Transverse colon (tissue), 4 donors: Measurements from ENCODE around the gene ACVR1. TPM values are rescaled to one million over a fixed set of nuclear protein-coding genes. Genes with fewer than 3 reads are reported as not detected.

Experiments
- DNase-seq: peaks from one replicate; pipeline ENCODE4 v3.0.0-alpha.2; 2019
- H3K27ac ChIP-seq, 4 donors: fragments of 200-600 bp; sonication (generic); 2 replicates each; pipeline ENCODE4 v1.5.1; 2016 to 2018; ENCODE audit warnings: inconsistent platforms in 4 of 4
- H3K27me3 ChIP-seq: fragments of 200-600 bp; sonication (generic); 2 replicates; pipeline ENCODE4 v1.5.1; 2017; ENCODE audit warnings: inconsistent platforms
- H3K36me3 ChIP-seq, 4 donors: fragments of 200-600 bp; sonication (generic); 2 replicates each; pipeline ENCODE4 v1.5.1; 2017 to 2019; ENCODE audit warnings: inconsistent platforms in 4 of 4
- H3K4me1 ChIP-seq, 4 donors: fragments of 200-600 bp; sonication (generic); 2 replicates each; pipeline ENCODE4 v1.5.1; 2017 to 2020; ENCODE audit warnings: inconsistent platforms in 4 of 4
- H3K4me3 ChIP-seq, 4 donors: fragments of 200-600 bp; sonication (generic); 1 replicate in 1 of 4; 2 replicates in 3 of 4; pipeline versions ENCODE4 v1.5.1 to v1.6.1; 2017 to 2019; ENCODE audit warnings: inconsistent platforms in 4 of 4
- H3K9me3 ChIP-seq, 2 donors: fragments of 200-600 bp; sonication (generic); 2 replicates each; pipeline ENCODE4 v1.5.1; 2017 to 2019; ENCODE audit warnings: inconsistent platforms in 2 of 2
- EP300 ChIP-seq: sonication (generic); formaldehyde crosslinking; IDR thresholded peaks from one replicate; pipeline ENCODE4 v1.6.1; 2017; ENCODE audit warnings: antibody characterized with exemption, low read depth
- POLR2A ChIP-seq: fragments of 450-650 bp; IDR thresholded peaks from one replicate; pipeline ENCODE4 v1.6.1; 2016; ENCODE audit warnings: antibody characterized with exemption, mild to moderate bottlenecking, moderate library complexity
- POLR2AphosphoS5 ChIP-seq, 3 donors: sonication (generic); formaldehyde crosslinking; IDR thresholded peaks; one replicate each; pipeline ENCODE4 v1.6.1; 2016; ENCODE audit warnings: antibody characterized with exemption in 3 of 3
- WGBS, 2 donors: methylation state at CpG; one replicate each; pipeline ENCODE4 v1.1.5; 2018; ENCODE audit warnings: low coverage in 1 of 2; 5-methylcytosine and 5-hydroxymethylcytosine counted together
- in situ Hi-C, 4 donors: fragments of 200-750 bp; cut with MboI; loops; one replicate each; pipeline versions ENCODE4 v1.15.0 to v1.15.1; 2017; ENCODE audit warnings: low sequenced_read_pairs in 3 of 4, low pct_ligation_motif_present in 1 of 4, low pct_unique_long_range_greater_than_20kb in 1 of 4
- intact Hi-C: fragments of 100-400 bp; cut with DNase I; formaldehyde crosslinking; loops from one replicate; pipeline ENCODE4 v1.15.1; 2023; ENCODE audit warnings: low total_unique reads
- total RNA-seq, 4 donors: library from RNA; depleted of rRNA; stranded (reverse); fragments of >200 nt; gene quantifications; one replicate each; pipeline ENCODE4 v1.1.0, GENCODE V29; 2016
- TF ChIP-seq, protein P1 (sequence below), 5 experiments: fragments of 200-600 bp in 3 of 5; fragments of 450-650 bp in 2 of 5; sonication (generic) in 3 of 5; IDR thresholded peaks; 1 replicate in 2 of 5; 2 replicates in 3 of 5; pipeline ENCODE4 v1.5.1; 2016 to 2017; ENCODE audit warnings: antibody characterized with exemption in 5 of 5, inconsistent platforms in 3 of 5, mild to moderate bottlenecking in 2 of 5, moderate library complexity in 1 of 5

ACVR1 gene
- total RNA-seq, 4 donors from 2014 or later: 4.5 to 16.5 (median 11.8) TPM

DNA sequence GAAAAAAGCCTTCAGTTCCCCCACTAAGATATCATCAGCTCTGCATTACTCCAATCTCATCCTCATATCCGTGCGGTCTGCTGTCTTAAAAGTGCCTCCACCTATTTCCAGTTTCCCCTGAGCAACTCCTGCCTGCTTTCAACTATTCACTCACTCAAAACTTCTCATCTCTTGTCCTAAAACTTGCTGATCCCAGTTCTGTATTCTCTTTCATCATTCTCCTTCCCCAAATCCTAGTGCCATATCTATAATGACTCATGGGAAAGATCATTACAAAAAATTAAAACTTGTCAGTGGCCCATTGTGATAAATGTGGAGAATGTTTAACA lies 20.0 kb downstream of the ACVR1 start:
- Histone ChIP-seq H3K9me3 (no peaks in the 10 kb centered on the region), H3K27me3 (no peaks in the 10 kb centered on the region), H3K4me1 (peaks cover 0 to 5% (median 0%) of the 10 kb centered on the region in 4 donors), H3K27ac (no peak overlapping the region), H3K36me3 (peaks cover 0 to 1% (median 0%) of the 10 kb centered on the region in 4 donors), H3K4me3 (no peak overlapping the region)
- in situ Hi-C loops (no loop called here), intact Hi-C loops (no loop called here)
- WGBS, 2 donors: 55 to 90% methylated on average over 2 of the region's 2 CpGs
- TF ChIP-seq EP300 (no peak), POLR2A (no peak), POLR2AphosphoS5 (IDR thresholded peaks at IDR 0.05) (no peak)
- TF ChIP-seq, protein P1, sequence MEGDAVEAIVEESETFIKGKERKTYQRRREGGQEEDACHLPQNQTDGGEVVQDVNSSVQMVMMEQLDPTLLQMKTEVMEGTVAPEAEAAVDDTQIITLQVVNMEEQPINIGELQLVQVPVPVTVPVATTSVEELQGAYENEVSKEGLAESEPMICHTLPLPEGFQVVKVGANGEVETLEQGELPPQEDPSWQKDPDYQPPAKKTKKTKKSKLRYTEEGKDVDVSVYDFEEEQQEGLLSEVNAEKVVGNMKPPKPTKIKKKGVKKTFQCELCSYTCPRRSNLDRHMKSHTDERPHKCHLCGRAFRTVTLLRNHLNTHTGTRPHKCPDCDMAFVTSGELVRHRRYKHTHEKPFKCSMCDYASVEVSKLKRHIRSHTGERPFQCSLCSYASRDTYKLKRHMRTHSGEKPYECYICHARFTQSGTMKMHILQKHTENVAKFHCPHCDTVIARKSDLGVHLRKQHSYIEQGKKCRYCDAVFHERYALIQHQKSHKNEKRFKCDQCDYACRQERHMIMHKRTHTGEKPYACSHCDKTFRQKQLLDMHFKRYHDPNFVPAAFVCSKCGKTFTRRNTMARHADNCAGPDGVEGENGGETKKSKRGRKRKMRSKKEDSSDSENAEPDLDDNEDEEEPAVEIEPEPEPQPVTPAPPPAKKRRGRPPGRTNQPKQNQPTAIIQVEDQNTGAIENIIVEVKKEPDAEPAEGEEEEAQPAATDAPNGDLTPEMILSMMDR (IDR thresholded peaks at IDR 0.05): no peak
- DNase-seq: no peak

DNA sequence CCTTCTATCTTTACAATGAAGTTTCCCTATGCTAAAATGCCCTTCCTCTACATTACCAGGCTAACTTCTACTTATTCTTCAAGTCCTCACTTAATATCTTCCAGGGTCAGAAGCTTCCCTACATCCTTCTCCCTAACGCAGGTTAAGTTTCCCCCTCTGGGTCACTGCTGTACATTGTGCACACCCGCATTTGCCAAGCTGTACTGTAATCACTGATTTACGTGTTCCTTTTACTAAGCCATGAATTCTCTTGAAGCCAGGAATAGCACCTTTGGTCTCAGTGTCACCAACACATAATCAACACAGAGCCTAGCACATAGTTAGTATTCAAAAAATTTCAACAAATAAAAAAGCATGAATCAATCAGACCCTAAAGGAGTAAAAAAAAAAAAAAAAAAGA lies 22.3 kb downstream of the ACVR1 start:
- TF ChIP-seq, protein P1 (IDR thresholded peaks at IDR 0.05): no peak
- TF ChIP-seq EP300 (no peak), POLR2A (no peak), POLR2AphosphoS5 (IDR thresholded peaks at IDR 0.05) (no peak)
- 96 to 100% methylated on average over 3 of the region's 3 CpGs for WGBS, 2 donors
- H3K4me3 ChIP-seq: no peak overlapping the region
- intact Hi-C loops: no loop called here
- H3K27me3 ChIP-seq: no peaks in the 10 kb centered on the region
- H3K27ac ChIP-seq: no peak overlapping the region
- H3K36me3 ChIP-seq: peaks cover 0 to 1% (median 0%) of the 10 kb centered on the region in 4 donors
- no peak for DNase-seq
- in situ Hi-C loops: no loop called here
- peaks cover 0 to 5% (median 0%) of the 10 kb centered on the region in 4 donors for H3K4me1 ChIP-seq
- no peaks in the 10 kb centered on the region for H3K9me3 ChIP-seq

DNA sequence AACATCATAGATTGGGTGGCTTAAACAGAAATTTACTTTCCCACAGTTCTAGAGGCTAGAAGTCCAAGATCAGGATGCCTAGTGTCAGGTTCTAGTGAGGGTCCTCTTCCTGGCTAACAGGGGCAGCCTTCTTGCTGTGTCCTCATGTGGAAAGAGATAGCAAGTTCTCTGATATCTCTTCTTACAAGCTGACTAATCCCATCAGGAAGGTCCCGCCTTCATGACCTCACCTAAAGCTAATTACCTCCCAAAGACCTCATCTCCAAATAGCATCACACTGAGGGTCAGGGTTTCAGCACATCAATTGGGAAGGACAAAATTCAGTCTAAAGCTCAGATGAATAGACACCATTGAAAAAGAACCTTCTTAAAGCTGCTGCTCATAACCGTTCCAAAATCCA lies 22.9 kb downstream of the ACVR1 start:
- no peaks in the 10 kb centered on the region for H3K9me3 ChIP-seq
- WGBS, 2 donors: 87% methylated on average over 2 of the region's 2 CpGs; no CpG with 5 or more reads in 1 of the 2 donors
- H3K4me3 ChIP-seq: no peak overlapping the region
- DNase-seq: no peak
- H3K4me1 ChIP-seq: peaks cover 0 to 5% (median 0%) of the 10 kb centered on the region in 4 donors
- H3K36me3 ChIP-seq: peaks cover 0 to 1% (median 0%) of the 10 kb centered on the region in 4 donors
- no peaks in the 10 kb centered on the region for H3K27me3 ChIP-seq
- intact Hi-C loops: no loop called here
- in situ Hi-C loops: no loop called here
- TF ChIP-seq POLR2A (no peak), EP300 (no peak), POLR2AphosphoS5 (IDR thresholded peaks at IDR 0.05) (no peak)
- TF ChIP-seq, protein P1 (IDR thresholded peaks at IDR 0.05): no peak
- no peak overlapping the region for H3K27ac ChIP-seq

DNA sequence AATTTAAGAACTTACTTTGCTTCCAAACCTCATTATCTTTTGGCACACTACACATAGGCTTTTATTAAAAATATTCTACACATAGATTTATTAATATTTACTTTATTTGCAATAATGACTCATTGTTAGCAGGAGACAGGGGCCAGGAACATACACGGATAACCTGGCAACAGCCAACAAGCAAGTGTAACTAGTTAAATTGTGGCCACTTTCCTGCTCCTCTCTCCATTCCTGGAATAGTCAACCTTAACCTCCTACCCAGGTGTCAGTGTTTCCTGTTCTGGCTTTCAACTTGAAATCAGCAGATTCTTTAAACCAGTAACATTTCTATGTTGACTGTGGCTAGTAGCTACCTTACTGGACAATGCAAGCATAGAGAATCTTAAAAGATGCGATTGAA lies 26.5 kb downstream of the ACVR1 start:
- intact Hi-C loops: no loop called here
- Histone ChIP-seq H3K27ac (no peak overlapping the region), H3K27me3 (no peaks in the 10 kb centered on the region), H3K4me1 (no peaks in the 10 kb centered on the region), H3K9me3 (no peaks in the 10 kb centered on the region), H3K36me3 (peaks cover 0 to 1% (median 0%) of the 10 kb centered on the region in 4 donors), H3K4me3 (no peak overlapping the region)
- in situ Hi-C loops: no loop called here
- TF ChIP-seq, protein P1 (IDR thresholded peaks at IDR 0.05): no peak
- no peak for DNase-seq
- 71 to 80% methylated on average over 2 of the region's 2 CpGs for WGBS, 2 donors
